K562 (cell line): ENCODE data around the gene EXOC3L2. TPM values are rescaled to one million over a fixed set of nuclear protein-coding genes. Genes with fewer than 3 reads are reported as not detected.

Experiments
- BACH1 ChIP-seq: fragments of 200-800 bp; sonication (Bioruptor generic); IDR thresholded peaks from 2 replicates; pipeline ENCODE4 v1.6.1; 2016; ENCODE audit warnings: missing genetic modification characterization, missing compliant biosample characterization
- FOXK2 ChIP-seq, 2 experiments: fragments of 450-650 bp; IDR thresholded peaks in 1 of 2; conservative IDR thresholded peaks in 1 of 2; 2 replicates each; pipeline ENCODE4 v1.6.1; 2016; ENCODE audit warnings: low read depth in 2 of 2, mild to moderate bottlenecking in 1 of 2
- GATAD2B ChIP-seq: fragments of 450-650 bp; IDR thresholded peaks from 2 replicates; pipeline ENCODE4 v1.6.1; 2017; ENCODE audit warnings: mild to moderate bottlenecking, borderline replicate concordance
- GTF2A2 ChIP-seq: IDR thresholded peaks from 2 replicates; pipeline ENCODE4 v1.6.1; 2016; ENCODE audit warnings: mild to moderate bottlenecking, missing genetic modification characterization, missing compliant biosample characterization
- KAT2B ChIP-seq: IDR thresholded peaks from one replicate; pipeline ENCODE4 v1.6.1; 2012; ENCODE audit warnings: low read depth, mild to moderate bottlenecking, control low read depth, inconsistent platforms, low read length, moderate library complexity
- NRF1 ChIP-seq, 2 experiments: fragments of 450-650 bp; IDR thresholded peaks in 1 of 2; conservative IDR thresholded peaks in 1 of 2; 2 replicates each; pipeline ENCODE4 v1.6.1; 2014; ENCODE audit warnings: mild to moderate bottlenecking in 2 of 2
- PCBP2 ChIP-seq: fragments of 200-400 bp; formaldehyde crosslinking; IDR thresholded peaks from 2 replicates; pipeline ENCODE4 v1.6.1; 2018; ENCODE audit warnings: low read length, low read depth, mild to moderate bottlenecking, moderate library complexity; ENCODE audit not compliant: poor library complexity, severe bottlenecking
- POLR2A ChIP-seq: fragments of 450-650 bp; conservative IDR thresholded peaks from 2 replicates; pipeline ENCODE4 v1.6.1; 2016
- SMAD2 ChIP-seq: fragments of 150-350 bp; IDR thresholded peaks from 2 replicates; pipeline ENCODE4 v1.6.1; 2014; ENCODE audit warnings: low read depth, mild to moderate bottlenecking, low read length
- ZBTB1 ChIP-seq: sonication (generic); formaldehyde crosslinking; IDR thresholded peaks from 2 replicates; pipeline ENCODE4 v1.8.1; 2023; ENCODE audit warnings: missing genetic modification reagents, low read depth, mild to moderate bottlenecking, borderline replicate concordance
- ZC3H4 ChIP-seq: sonication (generic); formaldehyde crosslinking; IDR thresholded peaks from 2 replicates; pipeline ENCODE4 v1.9.0; 2021; ENCODE audit warnings: missing genetic modification reagents, borderline replicate concordance
- ZNF134 ChIP-seq: fragments of 250-450 bp; sonication (Bioruptor Pico); conservative IDR thresholded peaks from 2 replicates; pipeline ENCODE4 v1.4.0; 2020
- ZNF263 ChIP-seq: sonication (generic); formaldehyde crosslinking; IDR thresholded peaks from 2 replicates; pipeline ENCODE4 v1.8.0; 2022; ENCODE audit warnings: mild to moderate bottlenecking, missing genetic modification reagents, borderline replicate concordance
- ZNF384 ChIP-seq: IDR thresholded peaks from 2 replicates; pipeline ENCODE4 v1.6.1; 2012; ENCODE audit warnings: low read depth, low read length, improper control_type of control experiment
- ZNF507 ChIP-seq: conservative IDR thresholded peaks from 2 replicates; pipeline ENCODE4 v1.6.1; 2017; ENCODE audit warnings: missing genetic modification characterization, missing compliant biosample characterization
- ZNF785 ChIP-seq: fragments of 250-450 bp; sonication (Bioruptor Pico); IDR thresholded peaks from 2 replicates; pipeline ENCODE4 v1.4.0; 2020; ENCODE audit warnings: mild to moderate bottlenecking
- polyA plus RNA-seq, 8 experiments: library from polyadenylated mRNA; depleted of rRNA in 4 of 8; stranded (reverse) in 5 of 8; unstranded in 3 of 8; fragments of >200 nt; fragmentation: Nextera tagmentation in 2 of 8; fragmentation: Illumina TruSeq in 1 of 8; extraction: Ambion mirVana in 2 of 8; extraction: Trizol in 1 of 8; gene quantifications; 2 replicates each; pipeline versions ENCODE4 v1.2.1 to v1.2.3, GENCODE V29; 2011 to 2014; ENCODE audit warnings: inconsistent platforms in 1 of 8, missing spikeins in 1 of 8
- total RNA-seq, 7 experiments: library from RNA; depleted of rRNA in 6 of 7; stranded (reverse); fragments of >200 nt in 6 of 7; fragmentation: Illumina TruSeq in 2 of 7; extraction: Trizol in 2 of 7; gene quantifications; 2 replicates each; pipeline versions ENCODE4 v1.2.1 to v1.2.3, GENCODE V29; 2011 to 2021; ENCODE audit warnings: low replicate concordance in 1 of 7
- TF ChIP-seq, protein P1 (sequence below): fragments of 450-650 bp; IDR thresholded peaks from 2 replicates; pipeline ENCODE4 v1.6.1; 2016
- TF ChIP-seq, protein P2 (sequence below), 2 experiments: IDR thresholded peaks; 2 replicates each; pipeline ENCODE4 v1.6.1; 2012; ENCODE audit warnings: improper control_type of control experiment in 2 of 2, low read depth in 2 of 2, low read length in 2 of 2, borderline replicate concordance in 1 of 2
- TF ChIP-seq, protein P3 (sequence below): conservative IDR thresholded peaks from 2 replicates; pipeline ENCODE4 v1.6.1; 2011; ENCODE audit warnings: low read depth, mild to moderate bottlenecking, low read length; ENCODE audit not compliant: control insufficient read depth
- TF ChIP-seq, protein P4 (sequence below): fragments of 450-650 bp; IDR thresholded peaks from 2 replicates; pipeline ENCODE4 v1.6.1; 2016; ENCODE audit warnings: missing biosample characterization, missing genetic modification characterization
- TF ChIP-seq, protein P5 (sequence below): fragments of 450-650 bp; formaldehyde crosslinking; conservative IDR thresholded peaks from 2 replicates; pipeline ENCODE4 v1.4.0; 2022; ENCODE audit warnings: mild to moderate bottlenecking, missing genetic modification characterization

EXOC3L2 gene
- total and polyA plus RNA-seq, 9 of the 15 experiments (the other 6 are each of a cell fraction or from before 2014, with no cell fraction given), result 0.31 to 19.0 (median 2.4) TPM

DNA sequence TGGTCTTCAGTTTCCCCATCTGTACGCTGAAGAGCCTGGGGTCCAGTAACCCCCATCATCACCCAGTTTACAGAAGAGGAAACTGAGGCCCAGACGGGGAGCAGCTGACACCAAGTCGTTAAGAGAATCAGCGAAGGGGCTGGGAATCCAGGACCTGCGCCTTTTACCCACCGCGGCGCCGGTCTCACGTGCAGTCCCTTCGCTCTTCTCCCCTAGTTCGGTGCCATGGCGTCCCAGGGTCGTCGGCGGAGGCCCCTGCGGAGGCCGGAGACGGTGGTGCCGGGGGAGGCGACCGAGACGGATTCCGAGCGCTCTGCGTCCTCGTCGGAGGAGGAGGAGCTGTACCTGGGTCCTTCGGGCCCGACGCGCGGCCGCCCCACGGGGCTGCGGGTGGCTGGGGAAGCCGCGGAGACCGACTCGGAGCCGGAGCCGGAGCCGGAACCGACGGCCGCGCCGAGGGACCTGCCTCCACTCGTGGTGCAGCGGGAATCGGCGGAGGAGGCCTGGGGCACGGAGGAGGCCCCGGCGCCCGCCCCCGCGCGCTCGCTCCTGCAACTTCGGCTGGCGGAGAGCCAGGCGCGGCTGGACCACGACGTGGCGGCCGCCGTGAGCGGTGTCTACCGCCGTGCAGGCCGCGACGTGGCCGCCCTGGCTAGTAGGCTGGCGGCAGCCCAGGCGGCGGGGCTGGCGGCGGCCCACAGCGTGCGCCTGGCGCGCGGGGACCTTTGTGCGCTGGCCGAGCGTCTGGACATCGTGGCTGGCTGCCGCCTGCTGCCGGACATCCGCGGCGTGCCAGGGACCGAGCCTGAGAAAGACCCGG, 65.9 kb downstream of the EXOC3L2 start (continued):
- TF ChIP-seq, protein P1, sequence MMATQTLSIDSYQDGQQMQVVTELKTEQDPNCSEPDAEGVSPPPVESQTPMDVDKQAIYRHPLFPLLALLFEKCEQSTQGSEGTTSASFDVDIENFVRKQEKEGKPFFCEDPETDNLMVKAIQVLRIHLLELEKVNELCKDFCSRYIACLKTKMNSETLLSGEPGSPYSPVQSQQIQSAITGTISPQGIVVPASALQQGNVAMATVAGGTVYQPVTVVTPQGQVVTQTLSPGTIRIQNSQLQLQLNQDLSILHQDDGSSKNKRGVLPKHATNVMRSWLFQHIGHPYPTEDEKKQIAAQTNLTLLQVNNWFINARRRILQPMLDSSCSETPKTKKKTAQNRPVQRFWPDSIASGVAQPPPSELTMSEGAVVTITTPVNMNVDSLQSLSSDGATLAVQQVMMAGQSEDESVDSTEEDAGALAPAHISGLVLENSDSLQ, result no peak
- no peak for TF ChIP-seq FOXK2 (conservative IDR thresholded peaks at IDR 0.05 in 1 of 2, IDR thresholded peaks at IDR 0.05 in 1 of 2; ENCODE audit: low read depth in 2 of 2)
- TF ChIP-seq SMAD2, result no peak
- no peak for TF ChIP-seq PCBP2
- peak; percentile 66; the same call in 1 of the 2 replicates for TF ChIP-seq ZBTB1 (CRISPR knock-in tag)
- TF ChIP-seq, protein P2, sequence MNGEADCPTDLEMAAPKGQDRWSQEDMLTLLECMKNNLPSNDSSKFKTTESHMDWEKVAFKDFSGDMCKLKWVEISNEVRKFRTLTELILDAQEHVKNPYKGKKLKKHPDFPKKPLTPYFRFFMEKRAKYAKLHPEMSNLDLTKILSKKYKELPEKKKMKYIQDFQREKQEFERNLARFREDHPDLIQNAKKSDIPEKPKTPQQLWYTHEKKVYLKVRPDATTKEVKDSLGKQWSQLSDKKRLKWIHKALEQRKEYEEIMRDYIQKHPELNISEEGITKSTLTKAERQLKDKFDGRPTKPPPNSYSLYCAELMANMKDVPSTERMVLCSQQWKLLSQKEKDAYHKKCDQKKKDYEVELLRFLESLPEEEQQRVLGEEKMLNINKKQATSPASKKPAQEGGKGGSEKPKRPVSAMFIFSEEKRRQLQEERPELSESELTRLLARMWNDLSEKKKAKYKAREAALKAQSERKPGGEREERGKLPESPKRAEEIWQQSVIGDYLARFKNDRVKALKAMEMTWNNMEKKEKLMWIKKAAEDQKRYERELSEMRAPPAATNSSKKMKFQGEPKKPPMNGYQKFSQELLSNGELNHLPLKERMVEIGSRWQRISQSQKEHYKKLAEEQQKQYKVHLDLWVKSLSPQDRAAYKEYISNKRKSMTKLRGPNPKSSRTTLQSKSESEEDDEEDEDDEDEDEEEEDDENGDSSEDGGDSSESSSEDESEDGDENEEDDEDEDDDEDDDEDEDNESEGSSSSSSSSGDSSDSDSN (IDR thresholded peaks at IDR 0.05; ENCODE audit: borderline replicate concordance in 1 of 2, low read depth in 2 of 2, low read length in 2 of 2), result peak; percentile 19 to 79; a peak in 3 of 4 replicates
- TF ChIP-seq KAT2B, result no peak
- peak; percentile 56 for TF ChIP-seq ZNF263 (CRISPR knock-in tag)
- TF ChIP-seq ZNF785, result no peak
- TF ChIP-seq ZNF384, result no peak
- no peak for TF ChIP-seq BACH1 (tag)
- no peak for TF ChIP-seq ZNF134 (CRISPR knock-in tag)
- no peak for TF ChIP-seq GTF2A2 (tag)
- TF ChIP-seq ZC3H4 (CRISPR knock-in tag), result no peak
- TF ChIP-seq GATAD2B, result peak; percentile 85
- TF ChIP-seq POLR2A, result no peak
- TF ChIP-seq, protein P3, sequence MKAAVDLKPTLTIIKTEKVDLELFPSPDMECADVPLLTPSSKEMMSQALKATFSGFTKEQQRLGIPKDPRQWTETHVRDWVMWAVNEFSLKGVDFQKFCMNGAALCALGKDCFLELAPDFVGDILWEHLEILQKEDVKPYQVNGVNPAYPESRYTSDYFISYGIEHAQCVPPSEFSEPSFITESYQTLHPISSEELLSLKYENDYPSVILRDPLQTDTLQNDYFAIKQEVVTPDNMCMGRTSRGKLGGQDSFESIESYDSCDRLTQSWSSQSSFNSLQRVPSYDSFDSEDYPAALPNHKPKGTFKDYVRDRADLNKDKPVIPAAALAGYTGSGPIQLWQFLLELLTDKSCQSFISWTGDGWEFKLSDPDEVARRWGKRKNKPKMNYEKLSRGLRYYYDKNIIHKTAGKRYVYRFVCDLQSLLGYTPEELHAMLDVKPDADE, result 0 out of 2 replicates have a peak, but pooled peaks have one; percentile 56
- TF ChIP-seq, protein P4, sequence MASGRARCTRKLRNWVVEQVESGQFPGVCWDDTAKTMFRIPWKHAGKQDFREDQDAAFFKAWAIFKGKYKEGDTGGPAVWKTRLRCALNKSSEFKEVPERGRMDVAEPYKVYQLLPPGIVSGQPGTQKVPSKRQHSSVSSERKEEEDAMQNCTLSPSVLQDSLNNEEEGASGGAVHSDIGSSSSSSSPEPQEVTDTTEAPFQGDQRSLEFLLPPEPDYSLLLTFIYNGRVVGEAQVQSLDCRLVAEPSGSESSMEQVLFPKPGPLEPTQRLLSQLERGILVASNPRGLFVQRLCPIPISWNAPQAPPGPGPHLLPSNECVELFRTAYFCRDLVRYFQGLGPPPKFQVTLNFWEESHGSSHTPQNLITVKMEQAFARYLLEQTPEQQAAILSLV, result no peak
- TF ChIP-seq, protein P5, sequence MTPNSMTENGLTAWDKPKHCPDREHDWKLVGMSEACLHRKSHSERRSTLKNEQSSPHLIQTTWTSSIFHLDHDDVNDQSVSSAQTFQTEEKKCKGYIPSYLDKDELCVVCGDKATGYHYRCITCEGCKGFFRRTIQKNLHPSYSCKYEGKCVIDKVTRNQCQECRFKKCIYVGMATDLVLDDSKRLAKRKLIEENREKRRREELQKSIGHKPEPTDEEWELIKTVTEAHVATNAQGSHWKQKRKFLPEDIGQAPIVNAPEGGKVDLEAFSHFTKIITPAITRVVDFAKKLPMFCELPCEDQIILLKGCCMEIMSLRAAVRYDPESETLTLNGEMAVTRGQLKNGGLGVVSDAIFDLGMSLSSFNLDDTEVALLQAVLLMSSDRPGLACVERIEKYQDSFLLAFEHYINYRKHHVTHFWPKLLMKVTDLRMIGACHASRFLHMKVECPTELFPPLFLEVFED (CRISPR knock-in tag), result no peak
- peak in 1 of 2 experiments; percentile 15; a peak in 2 of 4 replicates for TF ChIP-seq NRF1 (conservative IDR thresholded peaks at IDR 0.05 in 1 of 2, IDR thresholded peaks at IDR 0.05 in 1 of 2)
- TF ChIP-seq ZNF507, result no peak
